ENCODE measurements around the gene MYO1H.

- no peak for TF ChIP-seq CTCF (IDR thresholded peaks at IDR 0.05)
- no peak for TF ChIP-seq POLR2AphosphoS5 (IDR thresholded peaks at IDR 0.05)
- TF ChIP-seq EP300 (IDR thresholded peaks at IDR 0.05), result no peak
- TF ChIP-seq POLR2A (IDR thresholded peaks at IDR 0.05; ENCODE audit: low read depth), result no peak
Measured at GRCh38 chr12:109343677-109344076, 4.0 kb upstream of the MYO1H start.
